ENCODE data around the gene CLN5. TPM values are rescaled to one million over a fixed set of nuclear protein-coding genes. Genes with fewer than 3 reads are reported as not detected.

CLN5 gene
- total and polyA plus RNA-seq, 2 of the 13 experiments (the other 11 are each of a cell fraction or from before 2014, with no cell fraction given): 10.1 to 13.7 TPM

DNA sequence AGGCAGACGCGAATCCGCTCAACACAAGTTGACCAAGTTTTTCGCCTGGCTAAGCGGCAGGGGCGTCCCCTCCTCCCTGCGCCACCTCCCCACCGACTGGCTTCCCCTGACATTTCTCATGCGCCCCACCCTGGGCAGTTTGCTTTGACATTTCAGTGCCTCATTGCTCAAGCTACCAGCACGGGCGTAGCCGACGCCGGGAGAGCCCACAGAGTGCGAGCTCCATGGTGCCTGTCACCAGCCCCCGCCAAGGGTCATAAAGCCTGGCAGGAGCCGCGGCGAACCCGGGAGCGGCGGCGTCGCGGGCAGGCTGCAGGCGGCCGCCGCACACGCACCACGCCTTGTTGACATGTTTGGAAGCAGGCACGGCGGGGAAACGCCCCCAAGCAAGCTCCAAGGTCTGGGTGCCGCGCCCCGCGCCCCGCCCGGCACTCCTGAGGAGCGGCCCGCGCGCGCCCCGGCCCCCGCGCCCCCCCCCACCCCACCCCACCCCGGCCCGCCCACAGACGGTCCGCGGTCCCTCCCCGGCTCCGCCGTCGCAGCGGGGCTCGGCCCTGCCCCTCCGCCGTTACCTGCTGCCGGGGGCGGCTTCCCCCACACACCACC, 34.5 kb downstream of the CLN5 start (continued):
- TF ChIP-seq EEA1 (CRISPR knock-in tag; IDR thresholded peaks at IDR 0.05; ENCODE audit: borderline replicate concordance) (no peak), RELA (CRISPR knock-in tag; IDR thresholded peaks at IDR 0.05) (no peak), MEIS1 (CRISPR knock-in tag; IDR thresholded peaks at IDR 0.05; ENCODE audit: borderline replicate concordance) (peak; percentile 45; the same call in 1 of the 2 replicates), MYC (CRISPR knock-in tag; IDR thresholded peaks at IDR 0.05; ENCODE audit: borderline replicate concordance) (no peak; the same call in 1 of the 2 replicates), ARNT2 (CRISPR knock-in tag; IDR thresholded peaks at IDR 0.05; ENCODE audit: low read depth) (peak; percentile 19; the same call in 1 of the 2 replicates), TGIF2 (CRISPR knock-in tag; IDR thresholded peaks at IDR 0.05) (peak; percentile 77), NFKBIZ (CRISPR knock-in tag; IDR thresholded peaks at IDR 0.05) (no peak), ZFYVE20 (CRISPR knock-in tag; IDR thresholded peaks at IDR 0.05; ENCODE audit: borderline replicate concordance, low read depth) (no peak)
- TF ChIP-seq, protein P1, sequence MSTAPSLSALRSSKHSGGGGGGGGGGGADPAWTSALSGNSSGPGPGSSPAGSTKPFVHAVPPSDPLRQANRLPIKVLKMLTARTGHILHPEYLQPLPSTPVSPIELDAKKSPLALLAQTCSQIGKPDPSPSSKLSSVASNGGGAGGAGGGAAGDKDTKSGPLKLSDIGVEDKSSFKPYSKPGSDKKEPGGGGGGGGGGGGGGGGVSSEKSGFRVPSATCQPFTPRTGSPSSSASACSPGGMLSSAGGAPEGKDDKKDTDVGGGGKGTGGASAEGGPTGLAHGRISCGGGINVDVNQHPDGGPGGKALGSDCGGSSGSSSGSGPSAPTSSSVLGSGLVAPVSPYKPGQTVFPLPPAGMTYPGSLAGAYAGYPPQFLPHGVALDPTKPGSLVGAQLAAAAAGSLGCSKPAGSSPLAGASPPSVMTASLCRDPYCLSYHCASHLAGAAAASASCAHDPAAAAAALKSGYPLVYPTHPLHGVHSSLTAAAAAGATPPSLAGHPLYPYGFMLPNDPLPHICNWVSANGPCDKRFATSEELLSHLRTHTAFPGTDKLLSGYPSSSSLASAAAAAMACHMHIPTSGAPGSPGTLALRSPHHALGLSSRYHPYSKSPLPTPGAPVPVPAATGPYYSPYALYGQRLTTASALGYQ (CRISPR knock-in tag; IDR thresholded peaks at IDR 0.05): no peak
- TF ChIP-seq, protein P2, sequence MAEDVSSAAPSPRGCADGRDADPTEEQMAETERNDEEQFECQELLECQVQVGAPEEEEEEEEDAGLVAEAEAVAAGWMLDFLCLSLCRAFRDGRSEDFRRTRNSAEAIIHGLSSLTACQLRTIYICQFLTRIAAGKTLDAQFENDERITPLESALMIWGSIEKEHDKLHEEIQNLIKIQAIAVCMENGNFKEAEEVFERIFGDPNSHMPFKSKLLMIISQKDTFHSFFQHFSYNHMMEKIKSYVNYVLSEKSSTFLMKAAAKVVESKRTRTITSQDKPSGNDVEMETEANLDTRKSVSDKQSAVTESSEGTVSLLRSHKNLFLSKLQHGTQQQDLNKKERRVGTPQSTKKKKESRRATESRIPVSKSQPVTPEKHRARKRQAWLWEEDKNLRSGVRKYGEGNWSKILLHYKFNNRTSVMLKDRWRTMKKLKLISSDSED (CRISPR knock-in tag; IDR thresholded peaks at IDR 0.05): no peak
- TF ChIP-seq, protein P3, sequence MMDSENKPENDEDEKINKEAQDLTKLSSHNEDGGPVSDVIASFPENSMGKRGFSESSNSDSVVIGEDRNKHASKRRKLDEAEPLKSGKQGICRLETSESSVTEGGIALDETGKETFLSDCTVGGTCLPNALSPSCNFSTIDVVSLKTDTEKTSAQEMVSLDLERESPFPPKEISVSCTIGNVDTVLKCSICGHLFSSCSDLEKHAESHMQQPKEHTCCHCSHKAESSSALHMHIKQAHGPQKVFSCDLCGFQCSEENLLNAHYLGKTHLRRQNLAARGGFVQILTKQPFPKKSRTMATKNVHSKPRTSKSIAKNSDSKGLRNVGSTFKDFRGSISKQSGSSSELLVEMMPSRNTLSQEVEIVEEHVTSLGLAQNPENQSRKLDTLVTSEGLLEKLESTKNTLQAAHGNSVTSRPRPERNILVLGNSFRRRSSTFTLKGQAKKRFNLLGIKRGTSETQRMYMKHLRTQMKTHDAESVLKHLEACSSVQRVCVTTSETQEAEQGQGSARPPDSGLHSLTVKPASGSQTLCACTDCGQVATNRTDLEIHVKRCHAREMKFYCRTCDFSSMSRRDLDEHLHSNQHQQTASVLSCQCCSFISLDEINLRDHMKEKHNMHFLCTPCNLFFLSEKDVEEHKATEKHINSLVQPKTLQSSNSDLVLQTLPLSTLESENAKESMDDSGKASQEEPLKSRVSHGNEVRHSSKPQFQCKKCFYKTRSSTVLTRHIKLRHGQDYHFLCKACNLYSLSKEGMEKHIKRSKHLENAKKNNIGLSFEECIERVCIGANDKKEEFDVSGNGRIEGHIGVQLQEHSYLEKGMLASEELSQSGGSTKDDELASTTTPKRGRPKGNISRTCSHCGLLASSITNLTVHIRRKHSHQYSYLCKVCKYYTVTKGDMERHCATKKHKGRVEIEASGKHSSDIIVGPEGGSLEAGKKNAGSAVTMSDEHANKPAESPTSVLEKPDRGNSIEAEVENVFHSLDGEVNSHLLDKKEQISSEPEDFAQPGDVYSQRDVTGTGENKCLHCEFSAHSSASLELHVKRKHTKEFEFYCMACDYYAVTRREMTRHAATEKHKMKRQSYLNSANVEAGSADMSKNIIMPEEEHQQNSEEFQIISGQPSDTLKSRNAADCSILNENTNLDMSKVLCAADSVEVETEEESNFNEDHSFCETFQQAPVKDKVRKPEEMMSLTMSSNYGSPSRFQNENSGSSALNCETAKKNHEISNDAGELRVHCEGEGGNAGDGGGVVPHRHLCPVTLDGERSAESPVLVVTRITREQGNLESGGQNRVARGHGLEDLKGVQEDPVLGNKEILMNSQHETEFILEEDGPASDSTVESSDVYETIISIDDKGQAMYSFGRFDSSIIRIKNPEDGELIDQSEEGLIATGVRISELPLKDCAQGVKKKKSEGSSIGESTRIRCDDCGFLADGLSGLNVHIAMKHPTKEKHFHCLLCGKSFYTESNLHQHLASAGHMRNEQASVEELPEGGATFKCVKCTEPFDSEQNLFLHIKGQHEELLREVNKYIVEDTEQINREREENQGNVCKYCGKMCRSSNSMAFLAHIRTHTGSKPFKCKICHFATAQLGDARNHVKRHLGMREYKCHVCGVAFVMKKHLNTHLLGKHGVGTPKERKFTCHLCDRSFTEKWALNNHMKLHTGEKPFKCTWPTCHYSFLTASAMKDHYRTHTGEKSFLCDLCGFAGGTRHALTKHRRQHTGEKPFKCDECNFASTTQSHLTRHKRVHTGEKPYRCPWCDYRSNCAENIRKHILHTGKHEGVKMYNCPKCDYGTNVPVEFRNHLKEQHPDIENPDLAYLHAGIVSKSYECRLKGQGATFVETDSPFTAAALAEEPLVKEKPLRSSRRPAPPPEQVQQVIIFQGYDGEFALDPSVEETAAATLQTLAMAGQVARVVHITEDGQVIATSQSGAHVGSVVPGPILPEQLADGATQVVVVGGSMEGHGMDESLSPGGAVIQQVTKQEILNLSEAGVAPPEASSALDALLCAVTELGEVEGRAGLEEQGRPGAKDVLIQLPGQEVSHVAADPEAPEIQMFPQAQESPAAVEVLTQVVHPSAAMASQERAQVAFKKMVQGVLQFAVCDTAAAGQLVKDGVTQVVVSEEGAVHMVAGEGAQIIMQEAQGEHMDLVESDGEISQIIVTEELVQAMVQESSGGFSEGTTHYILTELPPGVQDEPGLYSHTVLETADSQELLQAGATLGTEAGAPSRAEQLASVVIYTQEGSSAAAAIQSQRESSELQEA (CRISPR knock-in tag; IDR thresholded peaks at IDR 0.05; ENCODE audit: not compliant biosample characterization): no peak
- TF ChIP-seq, protein P4, sequence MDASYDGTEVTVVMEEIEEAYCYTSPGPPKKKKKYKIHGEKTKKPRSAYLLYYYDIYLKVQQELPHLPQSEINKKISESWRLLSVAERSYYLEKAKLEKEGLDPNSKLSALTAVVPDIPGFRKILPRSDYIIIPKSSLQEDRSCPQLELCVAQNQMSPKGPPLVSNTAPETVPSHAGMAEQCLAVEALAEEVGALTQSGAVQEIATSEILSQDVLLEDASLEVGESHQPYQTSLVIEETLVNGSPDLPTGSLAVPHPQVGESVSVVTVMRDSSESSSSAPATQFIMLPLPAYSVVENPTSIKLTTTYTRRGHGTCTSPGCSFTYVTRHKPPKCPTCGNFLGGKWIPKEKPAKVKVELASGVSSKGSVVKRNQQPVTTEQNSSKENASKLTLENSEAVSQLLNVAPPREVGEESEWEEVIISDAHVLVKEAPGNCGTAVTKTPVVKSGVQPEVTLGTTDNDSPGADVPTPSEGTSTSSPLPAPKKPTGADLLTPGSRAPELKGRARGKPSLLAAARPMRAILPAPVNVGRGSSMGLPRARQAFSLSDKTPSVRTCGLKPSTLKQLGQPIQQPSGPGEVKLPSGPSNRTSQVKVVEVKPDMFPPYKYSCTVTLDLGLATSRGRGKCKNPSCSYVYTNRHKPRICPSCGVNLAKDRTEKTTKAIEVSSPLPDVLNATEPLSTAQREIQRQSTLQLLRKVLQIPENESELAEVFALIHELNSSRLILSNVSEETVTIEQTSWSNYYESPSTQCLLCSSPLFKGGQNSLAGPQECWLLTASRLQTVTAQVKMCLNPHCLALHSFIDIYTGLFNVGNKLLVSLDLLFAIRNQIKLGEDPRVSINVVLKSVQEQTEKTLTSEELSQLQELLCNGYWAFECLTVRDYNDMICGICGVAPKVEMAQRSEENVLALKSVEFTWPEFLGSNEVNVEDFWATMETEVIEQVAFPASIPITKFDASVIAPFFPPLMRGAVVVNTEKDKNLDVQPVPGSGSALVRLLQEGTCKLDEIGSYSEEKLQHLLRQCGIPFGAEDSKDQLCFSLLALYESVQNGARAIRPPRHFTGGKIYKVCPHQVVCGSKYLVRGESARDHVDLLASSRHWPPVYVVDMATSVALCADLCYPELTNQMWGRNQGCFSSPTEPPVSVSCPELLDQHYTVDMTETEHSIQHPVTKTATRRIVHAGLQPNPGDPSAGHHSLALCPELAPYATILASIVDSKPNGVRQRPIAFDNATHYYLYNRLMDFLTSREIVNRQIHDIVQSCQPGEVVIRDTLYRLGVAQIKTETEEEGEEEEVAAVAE (CRISPR knock-in tag; IDR thresholded peaks at IDR 0.05; ENCODE audit: borderline replicate concordance): no peak

All from HepG2 (cell line).